ENCODE results near the gene NBEA. TPM values are rescaled to one million over a fixed set of nuclear protein-coding genes. Genes with fewer than 3 reads are reported as not detected.

Gene NBEA
- total RNA-seq, 1 experiment from 2014 or later, result 4.4 TPM

GRCh38 chr13:35016362-35017112, 74.5 kb downstream of the NBEA start:
- ATAC-seq (peak; percentile 46; the same call in 1 of the 2 replicates), DNase-seq (peak; percentile 2)
- Histone ChIP-seq H3K27ac (ENCODE audit: low read length) (no peak overlapping the region), H3K9me2 (replicated peaks; ENCODE audit: low read length) (no peaks in the 10 kb centered on the region), H3K4me1 (ENCODE audit: insufficient read depth, low read length) (0 out of 2 replicates have a peak, but pooled peaks cover 5% of the 10 kb centered on the region), H3F3A (ENCODE audit: low read length, unreplicated experiment) (no peaks in the 10 kb centered on the region), H4K20me1 (ENCODE audit: low read length) (no peaks in the 10 kb centered on the region), H2AFZ (ENCODE audit: low read length) (peak overlapping the region; percentile 17; the same call in 1 of the 2 replicates), H3K4me3 (ENCODE audit: low read length) (no peak overlapping the region), H3K36me3 (ENCODE audit: low read depth, low read length) (no peaks in the 10 kb centered on the region), H3K9ac (ENCODE audit: low read length) (no peak overlapping the region), H3K4me2 (ENCODE audit: low read length) (no peak overlapping the region), H3K27me3 (ENCODE audit: low read length) (no peaks in the 10 kb centered on the region), H3K79me2 (ENCODE audit: low read length) (no peaks in the 10 kb centered on the region), H3K9me3 (ENCODE audit: low read length) (no peaks in the 10 kb centered on the region)
- ChIA-PET POLR2A (ENCODE audit: unreplicated experiment) (no interaction called here), CTCF (no interaction called here)
- TF ChIP-seq EZH2 (IDR thresholded peaks at IDR 0.05; ENCODE audit: low read length, unreplicated experiment) (no peak), EZH2phosphoT487 (IDR thresholded peaks at IDR 0.05; ENCODE audit: borderline replicate concordance, low read length) (no peak), CTCF (conservative IDR thresholded peaks at IDR 0.05; ENCODE audit: low read depth, low read length) (no peak)
- intact Hi-C loops (cut with micrococcal nuclease), result no loop called here
- no TSS peak for BruUV-seq (replicated peaks)

DNA sequence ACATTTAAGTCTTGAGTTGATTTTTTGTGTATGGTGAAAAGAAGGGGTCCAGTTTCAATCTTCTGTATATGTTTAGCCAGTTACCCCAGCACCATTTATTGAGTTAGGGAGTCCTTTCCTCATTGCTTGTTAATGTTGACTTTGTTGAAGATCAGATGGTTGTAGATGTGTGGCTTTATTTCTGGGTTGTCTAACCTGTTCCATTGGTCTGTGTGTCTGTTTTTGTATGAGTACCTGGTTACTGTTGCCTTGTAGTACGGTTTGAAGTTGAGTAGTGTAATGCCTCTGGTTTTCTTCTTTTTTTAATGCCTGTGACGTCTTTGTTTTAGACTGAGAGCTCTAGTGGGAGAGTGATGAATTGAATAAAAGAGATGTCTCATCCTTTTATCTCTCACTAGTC, 83.2 kb downstream of the NBEA start:
- H3K36me3 ChIP-seq (ENCODE audit: low read depth, low read length), result no peaks in the 10 kb centered on the region

More for the DNA sequence above, 83.2 kb downstream of the NBEA start:
- H3K4me3 ChIP-seq (ENCODE audit: low read length), result no peak overlapping the region
- H3K27me3 ChIP-seq (ENCODE audit: low read length), result no peaks in the 10 kb centered on the region
- CTCF ChIA-PET, result no interaction called here
- H3K27ac ChIP-seq (ENCODE audit: low read length), result no peak overlapping the region
- no peak overlapping the region for H3K4me2 ChIP-seq (ENCODE audit: low read length)
- H3K9me2 ChIP-seq (replicated peaks; ENCODE audit: low read length), result no peaks in the 10 kb centered on the region
- H4K20me1 ChIP-seq (ENCODE audit: low read length), result no peaks in the 10 kb centered on the region
- BruUV-seq (replicated peaks), result no TSS peak
- no peaks in the 10 kb centered on the region for H3K79me2 ChIP-seq (ENCODE audit: low read length)
- H3F3A ChIP-seq (ENCODE audit: low read length, unreplicated experiment), result no peaks in the 10 kb centered on the region
- TF ChIP-seq CTCF (conservative IDR thresholded peaks at IDR 0.05; ENCODE audit: low read depth, low read length), result no peak
- no peak for TF ChIP-seq EZH2phosphoT487 (IDR thresholded peaks at IDR 0.05; ENCODE audit: borderline replicate concordance, low read length)
- no peak for TF ChIP-seq EZH2 (IDR thresholded peaks at IDR 0.05; ENCODE audit: low read length, unreplicated experiment)
- no peak overlapping the region for H3K9ac ChIP-seq (ENCODE audit: low read length)
- peak; percentile 13 for DNase-seq
- no peak overlapping the region for H2AFZ ChIP-seq (ENCODE audit: low read length)
- H3K9me3 ChIP-seq (ENCODE audit: low read length), result peaks cover 5% of the 10 kb centered on the region; the same call in 1 of the 2 replicates
- intact Hi-C loops (cut with micrococcal nuclease), result no loop called here
- no peaks in the 10 kb centered on the region for H3K4me1 ChIP-seq (ENCODE audit: insufficient read depth, low read length)
- POLR2A ChIA-PET (ENCODE audit: unreplicated experiment), result no interaction called here
- ATAC-seq, result no peak
